ENCODE data around the gene TLE6.
"Not testable (repeated sequence)": the region's sequence is repeated elsewhere in the genome, so short reads cannot be mapped to it uniquely, and the experiment has no call there.

The TLE6 gene

DNA sequence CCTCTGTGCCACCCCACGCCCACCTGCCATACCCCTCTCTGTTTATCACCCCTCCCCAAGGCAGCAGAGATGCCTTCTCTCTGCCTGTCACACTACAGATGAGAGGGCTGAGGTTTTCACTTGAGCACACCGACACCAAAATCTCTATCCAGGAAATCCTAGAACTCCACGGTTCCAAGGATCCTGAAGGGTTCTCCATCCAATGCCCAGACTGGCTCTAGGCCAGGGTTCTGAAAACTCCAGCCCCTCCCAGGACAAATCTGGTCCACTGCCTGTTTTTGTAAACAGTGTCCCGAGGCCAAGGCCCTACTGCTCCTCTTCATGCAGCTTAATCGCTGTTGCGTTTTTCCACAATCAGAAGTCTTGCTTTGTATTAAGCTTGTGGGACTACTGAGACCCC is 31.6 kb downstream of the TLE6 start:
- Histone ChIP-seq H3K4me2 (ENCODE audit: insufficient read depth, low read length) (no peak overlapping the region), H3K9me3 (ENCODE audit: insufficient read depth, low read length, severe bottlenecking) (no peaks in the 10 kb centered on the region), H4K20me1 (ENCODE audit: insufficient read depth, low read length) (0 out of 2 replicates have a peak, but pooled peaks cover 3% of the 10 kb centered on the region), H3K79me2 (ENCODE audit: insufficient read depth, low read length) (no peaks in the 10 kb centered on the region), H3K9ac (ENCODE audit: low read depth, low read length) (no peak overlapping the region), H3K4me3 (ENCODE audit: low read depth in 1 of 2, low read length in 2 of 2) (no peak overlapping the region), H3K27me3 (ENCODE audit: insufficient read depth, low read length, poor library complexity) (no peaks in the 10 kb centered on the region), H3K36me3 (ENCODE audit: insufficient read depth, low read length) (no peaks in the 10 kb centered on the region), H3K4me1 (ENCODE audit: insufficient read depth, low read length) (no peaks in the 10 kb centered on the region), H3K27ac (ENCODE audit: low read length) (no peak overlapping the region), H2AFZ (ENCODE audit: low read depth, low read length) (no peak overlapping the region)
- no peak for DNase-seq
- ATAC-seq (ENCODE audit: insufficient read depth, low read depth): no peak
- TF ChIP-seq, protein P1, sequence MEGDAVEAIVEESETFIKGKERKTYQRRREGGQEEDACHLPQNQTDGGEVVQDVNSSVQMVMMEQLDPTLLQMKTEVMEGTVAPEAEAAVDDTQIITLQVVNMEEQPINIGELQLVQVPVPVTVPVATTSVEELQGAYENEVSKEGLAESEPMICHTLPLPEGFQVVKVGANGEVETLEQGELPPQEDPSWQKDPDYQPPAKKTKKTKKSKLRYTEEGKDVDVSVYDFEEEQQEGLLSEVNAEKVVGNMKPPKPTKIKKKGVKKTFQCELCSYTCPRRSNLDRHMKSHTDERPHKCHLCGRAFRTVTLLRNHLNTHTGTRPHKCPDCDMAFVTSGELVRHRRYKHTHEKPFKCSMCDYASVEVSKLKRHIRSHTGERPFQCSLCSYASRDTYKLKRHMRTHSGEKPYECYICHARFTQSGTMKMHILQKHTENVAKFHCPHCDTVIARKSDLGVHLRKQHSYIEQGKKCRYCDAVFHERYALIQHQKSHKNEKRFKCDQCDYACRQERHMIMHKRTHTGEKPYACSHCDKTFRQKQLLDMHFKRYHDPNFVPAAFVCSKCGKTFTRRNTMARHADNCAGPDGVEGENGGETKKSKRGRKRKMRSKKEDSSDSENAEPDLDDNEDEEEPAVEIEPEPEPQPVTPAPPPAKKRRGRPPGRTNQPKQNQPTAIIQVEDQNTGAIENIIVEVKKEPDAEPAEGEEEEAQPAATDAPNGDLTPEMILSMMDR (IDR thresholded peaks at IDR 0.05; ENCODE audit: borderline replicate concordance, extremely low read depth, low read length, poor library complexity, severe bottlenecking): no peak
- TF ChIP-seq EZH2 (IDR thresholded peaks at IDR 0.05; ENCODE audit: borderline replicate concordance, low read depth, low read length, severe bottlenecking): no peak

DNA sequence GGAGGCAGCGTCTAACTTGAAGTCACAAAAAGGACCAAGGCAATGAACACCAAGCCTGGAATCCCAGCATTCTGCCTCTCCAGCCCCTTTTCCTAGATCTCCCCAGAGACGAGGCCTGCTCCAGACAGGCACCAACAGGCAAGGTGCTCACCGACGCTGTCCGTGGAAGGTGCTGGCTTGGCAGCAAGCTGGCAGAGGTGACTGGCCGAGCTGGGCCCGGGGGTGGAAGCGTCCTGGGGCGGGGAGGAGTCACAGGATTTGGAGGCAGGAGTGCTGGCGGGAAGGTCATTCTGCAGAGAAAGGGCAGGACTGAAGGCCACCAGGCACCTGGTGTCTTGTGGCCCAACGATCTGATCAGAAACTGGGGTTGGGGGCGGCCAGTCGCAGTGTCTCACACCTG is 33.5 kb downstream of the TLE6 start:
- no peak overlapping the region for H3K4me3 ChIP-seq (ENCODE audit: low read depth in 1 of 2, low read length in 2 of 2)
- H3K4me1 ChIP-seq (ENCODE audit: insufficient read depth, low read length): no peaks in the 10 kb centered on the region
- TF ChIP-seq, protein P1 (IDR thresholded peaks at IDR 0.05; ENCODE audit: borderline replicate concordance, extremely low read depth, low read length, poor library complexity, severe bottlenecking): no peak
- TF ChIP-seq EZH2 (IDR thresholded peaks at IDR 0.05; ENCODE audit: borderline replicate concordance, low read depth, low read length, severe bottlenecking): no peak

DNA sequence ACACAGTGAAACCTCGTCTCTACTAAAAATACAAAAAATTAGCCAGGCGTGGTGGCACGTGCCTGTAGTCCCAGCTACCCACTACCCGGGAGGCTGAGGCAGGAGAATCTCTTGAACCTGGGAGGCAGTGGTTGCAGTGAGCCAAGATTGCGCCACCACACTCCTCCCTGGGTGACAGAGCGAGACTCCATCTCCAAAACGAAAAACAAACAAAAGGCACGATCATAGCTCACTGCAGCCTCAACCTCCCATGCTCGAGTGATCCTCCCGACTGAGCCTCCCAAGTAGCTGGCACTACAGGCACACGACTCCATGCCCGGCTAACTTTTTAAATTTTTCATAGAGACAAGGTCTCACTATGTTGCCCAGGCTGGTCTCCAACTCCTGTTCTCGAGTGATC is 34.7 kb downstream of the TLE6 start:
- H3K27me3 ChIP-seq (ENCODE audit: insufficient read depth, low read length, poor library complexity); H3K4me1 ChIP-seq (ENCODE audit: insufficient read depth, low read length); H3K27ac ChIP-seq (ENCODE audit: low read length); DNase-seq; H3K4me3 ChIP-seq (ENCODE audit: low read depth in 1 of 2, low read length in 2 of 2); H4K20me1 ChIP-seq (ENCODE audit: insufficient read depth, low read length); ATAC-seq (ENCODE audit: insufficient read depth, low read depth); H3K36me3 ChIP-seq (ENCODE audit: insufficient read depth, low read length); H3K79me2 ChIP-seq (ENCODE audit: insufficient read depth, low read length); H3K9me3 ChIP-seq (ENCODE audit: insufficient read depth, low read length, severe bottlenecking); H3K4me2 ChIP-seq (ENCODE audit: insufficient read depth, low read length); H2AFZ ChIP-seq (ENCODE audit: low read depth, low read length); H3K9ac ChIP-seq (ENCODE audit: low read depth, low read length): not testable (repeated sequence)

More for the DNA sequence above, 33.5 kb downstream of the TLE6 start:
- ATAC-seq (ENCODE audit: insufficient read depth, low read depth): no peak
- no peak overlapping the region for H3K27ac ChIP-seq (ENCODE audit: low read length)
- no peaks in the 10 kb centered on the region for H3K36me3 ChIP-seq (ENCODE audit: insufficient read depth, low read length)
- H4K20me1 ChIP-seq (ENCODE audit: insufficient read depth, low read length): 0 out of 2 replicates have a peak, but pooled peaks cover 3% of the 10 kb centered on the region
- no peaks in the 10 kb centered on the region for H3K9me3 ChIP-seq (ENCODE audit: insufficient read depth, low read length, severe bottlenecking)
- no peaks in the 10 kb centered on the region for H3K79me2 ChIP-seq (ENCODE audit: insufficient read depth, low read length)
- DNase-seq: no peak
- no peak overlapping the region for H2AFZ ChIP-seq (ENCODE audit: low read depth, low read length)
- no peak overlapping the region for H3K9ac ChIP-seq (ENCODE audit: low read depth, low read length)
- no peak overlapping the region for H3K4me2 ChIP-seq (ENCODE audit: insufficient read depth, low read length)
- no peaks in the 10 kb centered on the region for H3K27me3 ChIP-seq (ENCODE audit: insufficient read depth, low read length, poor library complexity)

DNA sequence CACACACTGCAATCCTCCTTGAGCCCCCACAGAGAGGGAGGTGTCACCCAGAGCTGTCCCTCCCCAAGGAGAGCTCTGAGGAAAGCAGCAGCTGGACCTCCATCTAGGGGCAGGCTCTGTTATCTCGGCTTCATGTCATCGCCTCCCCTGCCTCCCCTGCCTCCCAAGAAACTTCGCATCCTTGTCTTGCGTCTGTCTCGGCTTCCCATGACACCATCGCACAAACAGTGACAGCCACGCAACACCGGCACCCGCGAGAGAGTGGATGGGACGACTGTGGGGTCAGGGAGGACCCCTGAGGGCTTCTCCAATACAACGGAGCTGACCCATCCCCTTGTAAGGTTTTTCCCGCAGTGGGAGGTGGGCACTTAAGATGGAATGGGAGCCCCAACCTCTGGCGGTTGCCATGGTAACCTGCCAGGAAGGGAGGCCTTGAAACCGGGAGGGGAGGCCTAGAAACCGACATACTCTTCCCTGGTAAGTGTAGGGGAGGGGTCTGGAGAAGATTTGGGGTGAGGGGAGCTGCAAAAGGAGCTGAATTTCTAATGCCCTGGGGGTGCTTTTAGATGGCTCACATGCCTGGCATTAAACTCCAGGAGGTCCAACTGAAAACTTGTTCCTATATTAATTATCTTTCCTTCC is 35.4 kb downstream of the TLE6 start:
- TF ChIP-seq EZH2 (IDR thresholded peaks at IDR 0.05; ENCODE audit: borderline replicate concordance, low read depth, low read length, severe bottlenecking): no peak
- TF ChIP-seq, protein P1 (IDR thresholded peaks at IDR 0.05; ENCODE audit: borderline replicate concordance, extremely low read depth, low read length, poor library complexity, severe bottlenecking): no peak
- Histone ChIP-seq H3K27ac (ENCODE audit: low read length) (no peak overlapping the region), H3K4me1 (ENCODE audit: insufficient read depth, low read length) (no peaks in the 10 kb centered on the region), H3K9ac (ENCODE audit: low read depth, low read length) (no peak overlapping the region), H2AFZ (ENCODE audit: low read depth, low read length) (no peak overlapping the region), H3K4me2 (ENCODE audit: insufficient read depth, low read length) (no peak overlapping the region), H3K36me3 (ENCODE audit: insufficient read depth, low read length) (no peaks in the 10 kb centered on the region), H3K79me2 (ENCODE audit: insufficient read depth, low read length) (no peaks in the 10 kb centered on the region), H3K9me3 (ENCODE audit: insufficient read depth, low read length, severe bottlenecking) (no peaks in the 10 kb centered on the region), H3K27me3 (ENCODE audit: insufficient read depth, low read length, poor library complexity) (no peaks in the 10 kb centered on the region), H3K4me3 (ENCODE audit: low read depth in 1 of 2, low read length in 2 of 2) (no peak overlapping the region), H4K20me1 (ENCODE audit: insufficient read depth, low read length) (0 out of 2 replicates have a peak, but pooled peaks cover 3% of the 10 kb centered on the region)
- ATAC-seq (ENCODE audit: insufficient read depth, low read depth): no peak
- no peak for DNase-seq
